LNCAP (cell line): ENCODE measurements around the gene LDB3.

Experiments
- CTCF ChIP-seq: fragments of 450-650 bp; IDR thresholded peaks from 2 replicates; pipeline ENCODE4 v1.5.1; 2017; ENCODE audit warnings: mild to moderate bottlenecking

Gene LDB3

GRCh38 chr10:86670876-86671275, 2.6 kb downstream of the LDB3 start:
- no peak for TF ChIP-seq CTCF

GRCh38 chr10:86671419-86671818, 3.1 kb downstream of the LDB3 start:
- no peak for TF ChIP-seq CTCF

GRCh38 chr10:86671985-86672710, 3.8 kb downstream of the LDB3 start:
- TF ChIP-seq CTCF: no peak

- TF ChIP-seq CTCF: no peak
These were observed 5.0 kb downstream of the LDB3 start for GRCh38 chr10:86673216-86673826.

GRCh38 chr10:86673827-86674581, 5.7 kb downstream of the LDB3 start:
- no peak for TF ChIP-seq CTCF

GRCh38 chr10:86674912-86675311, 6.6 kb downstream of the LDB3 start:
- TF ChIP-seq CTCF: no peak

GRCh38 chr10:86677374-86677773, 9.1 kb downstream of the LDB3 start:
- TF ChIP-seq CTCF: no peak
